Measurements from ENCODE around the gene FAM237B. TPM values are rescaled to one million over a fixed set of nuclear protein-coding genes. Genes with fewer than 3 reads are reported as not detected.

FAM237B gene
- total RNA-seq, 4 donors from 2014 or later = 0.09 TPM; not detected in 3

DNA sequence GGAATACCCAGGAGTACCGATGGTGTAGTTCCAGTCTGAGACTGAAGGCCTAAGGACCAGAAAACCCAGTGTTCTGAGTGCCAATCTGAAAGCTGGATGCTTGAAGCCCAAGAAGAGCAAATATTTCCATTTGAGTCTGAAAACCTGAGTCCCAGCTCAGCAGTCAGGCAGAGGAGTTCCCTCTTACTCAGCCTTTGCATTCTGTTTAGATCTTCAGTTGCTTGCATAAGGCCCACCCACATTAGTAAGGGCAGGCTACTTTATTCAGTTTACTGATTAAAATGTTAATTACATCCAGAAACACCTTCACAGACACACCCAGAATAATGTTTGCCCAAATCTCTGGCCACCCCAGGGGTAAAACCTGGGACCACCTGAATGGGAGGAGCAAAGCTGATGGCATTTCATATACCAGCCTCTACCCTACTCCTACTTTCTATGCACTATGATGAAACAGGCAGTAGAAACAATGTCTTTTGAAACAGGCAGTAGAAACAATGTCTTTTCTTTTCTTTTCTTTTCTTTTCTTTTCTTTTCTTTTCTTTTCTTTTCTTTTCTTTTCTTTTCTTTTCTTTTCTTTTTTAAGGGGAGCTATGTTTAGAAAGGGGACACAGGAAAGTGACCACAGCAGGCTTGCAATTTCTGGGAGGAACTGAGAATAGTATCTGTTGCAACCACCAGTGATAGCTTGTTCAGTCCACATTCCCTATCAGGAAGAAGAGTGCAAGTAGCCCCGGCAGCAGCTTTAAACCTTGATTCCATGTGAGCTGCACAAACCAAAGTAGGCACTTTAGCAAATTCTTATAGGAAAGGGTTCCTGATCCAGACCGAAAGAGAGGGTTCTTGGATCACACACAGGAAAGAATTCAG, 30.6 kb downstream of the FAM237B start:
- no peak for TF ChIP-seq CTCF (IDR thresholded peaks at IDR 0.05)
- DNase-seq (ENCODE audit: low spot score) (no peak), ATAC-seq (ENCODE audit: low FRiP score) (no peak)

- ATAC-seq (ENCODE audit: low FRiP score) (no peak), DNase-seq (ENCODE audit: low spot score) (no peak)
- TF ChIP-seq CTCF (IDR thresholded peaks at IDR 0.05) = no peak
Observed at GRCh38 chr7:90288154-90288553, 33.0 kb downstream of the FAM237B start.

DNA sequence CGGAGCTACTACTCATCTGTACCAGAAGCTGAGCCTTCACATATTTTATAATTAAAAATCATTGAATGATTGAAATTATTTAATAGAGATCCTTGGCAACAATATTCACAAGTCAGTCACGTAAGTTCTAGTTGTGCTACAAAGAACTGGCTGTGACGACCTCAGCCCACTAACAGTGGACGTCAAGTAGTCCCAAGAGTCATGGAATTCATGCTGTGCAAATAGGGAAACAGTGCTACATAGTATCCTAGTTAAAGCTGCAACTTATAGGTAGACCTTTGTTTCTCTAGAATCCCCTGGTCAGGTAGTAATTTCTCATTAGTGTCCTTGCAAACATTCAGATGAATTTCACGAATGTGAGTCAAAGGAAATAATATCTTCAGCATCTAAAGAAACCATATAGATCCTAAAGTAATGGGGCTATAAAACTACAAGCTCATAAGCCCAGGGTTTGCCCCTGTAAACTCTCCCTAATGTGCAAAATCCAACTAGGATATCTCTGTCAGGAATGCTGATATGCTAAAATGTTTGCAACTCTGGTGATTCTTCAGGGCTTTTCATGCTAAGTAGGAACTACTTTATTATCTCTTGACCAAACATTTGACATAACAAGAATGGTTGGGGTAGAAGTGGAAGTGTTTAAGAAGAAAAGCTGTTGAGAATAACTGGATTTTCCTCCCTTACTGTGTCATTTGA, 44.9 kb downstream of the FAM237B start:
- ATAC-seq (ENCODE audit: low FRiP score) (no peak), DNase-seq (ENCODE audit: low spot score) (no peak)
- no peak for TF ChIP-seq CTCF (IDR thresholded peaks at IDR 0.05)

DNA sequence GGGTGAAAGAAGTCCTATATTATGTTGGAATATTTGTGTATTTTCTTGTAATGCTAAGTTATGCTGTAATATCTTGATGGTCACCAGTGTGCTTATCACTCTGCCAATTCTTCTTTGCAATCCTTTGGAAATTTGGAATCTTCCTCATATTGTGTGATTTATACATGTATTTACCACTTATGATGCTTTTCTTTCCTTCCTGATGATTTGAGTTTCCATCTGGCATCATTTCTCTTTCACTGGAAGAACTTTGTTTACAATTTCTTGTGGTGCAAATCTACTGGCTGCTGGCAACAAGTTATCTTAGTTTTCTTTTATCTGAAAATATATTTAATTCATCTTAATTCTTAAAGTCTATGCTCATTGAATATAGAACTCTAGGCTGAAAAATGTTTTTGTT, 46.9 kb downstream of the FAM237B start:
- ATAC-seq (ENCODE audit: low FRiP score) (no peak), DNase-seq (ENCODE audit: low spot score) (no peak)
- no peak for TF ChIP-seq CTCF (IDR thresholded peaks at IDR 0.05)

DNA sequence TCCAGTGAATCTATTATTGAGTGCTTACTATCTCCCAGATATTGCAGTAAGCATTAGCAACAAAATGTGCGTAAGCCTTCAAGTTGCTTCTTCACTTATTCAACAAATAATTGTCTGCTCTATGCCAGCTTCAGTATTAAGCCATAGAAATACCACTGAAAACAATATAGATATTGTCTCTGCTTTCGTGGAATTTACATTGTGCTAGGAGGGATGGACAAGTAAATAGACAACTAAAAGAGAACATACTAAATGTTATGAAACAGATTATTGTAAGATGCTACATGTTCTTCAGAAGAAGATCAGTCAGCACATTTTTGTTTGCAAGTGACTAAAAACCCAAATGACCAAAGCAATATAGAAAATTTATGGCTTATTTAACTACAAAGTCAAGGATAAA, 48.9 kb downstream of the FAM237B start:
- TF ChIP-seq CTCF (IDR thresholded peaks at IDR 0.05) = no peak
- no peak for ATAC-seq (ENCODE audit: low FRiP score)
- no peak for DNase-seq (ENCODE audit: low spot score)

- no peak for TF ChIP-seq CTCF (IDR thresholded peaks at IDR 0.05)
- ATAC-seq (ENCODE audit: low FRiP score) = peak; percentile 58
- no peak for DNase-seq (ENCODE audit: low spot score)
Observed at GRCh38 chr7:90271753-90272152, 49.4 kb downstream of the FAM237B start.
